Epithelial cell of proximal tubule (primary cell): ENCODE measurements around the gene TUSC2. TPM values are rescaled to one million over a fixed set of nuclear protein-coding genes. Genes with fewer than 3 reads are reported as not detected.

Experiments used
- DNase-seq: peaks from one replicate; pipeline ENCODE4 v3.0.0-alpha.2; 2011; ENCODE audit warnings: low read depth
- H3K4me3 ChIP-seq: 2 replicates; pipeline ENCODE4 v1.5.1; 2011; ENCODE audit warnings: low read depth, mild to moderate bottlenecking, low read length
- total RNA-seq: library from RNA; depleted of rRNA; stranded (reverse); fragments of >200 nt; gene quantifications from 2 replicates; pipeline ENCODE4 v1.2.3, GENCODE V29; 2015
- TF ChIP-seq, protein P1 (sequence below): conservative IDR thresholded peaks from 2 replicates; pipeline ENCODE4 v1.5.1; 2012; ENCODE audit warnings: low read depth, mild to moderate bottlenecking, low read length

TUSC2 gene, protein sequence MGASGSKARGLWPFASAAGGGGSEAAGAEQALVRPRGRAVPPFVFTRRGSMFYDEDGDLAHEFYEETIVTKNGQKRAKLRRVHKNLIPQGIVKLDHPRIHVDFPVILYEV
- total RNA-seq: 39.8 and 46.6 TPM in 2 replicates

DNA sequence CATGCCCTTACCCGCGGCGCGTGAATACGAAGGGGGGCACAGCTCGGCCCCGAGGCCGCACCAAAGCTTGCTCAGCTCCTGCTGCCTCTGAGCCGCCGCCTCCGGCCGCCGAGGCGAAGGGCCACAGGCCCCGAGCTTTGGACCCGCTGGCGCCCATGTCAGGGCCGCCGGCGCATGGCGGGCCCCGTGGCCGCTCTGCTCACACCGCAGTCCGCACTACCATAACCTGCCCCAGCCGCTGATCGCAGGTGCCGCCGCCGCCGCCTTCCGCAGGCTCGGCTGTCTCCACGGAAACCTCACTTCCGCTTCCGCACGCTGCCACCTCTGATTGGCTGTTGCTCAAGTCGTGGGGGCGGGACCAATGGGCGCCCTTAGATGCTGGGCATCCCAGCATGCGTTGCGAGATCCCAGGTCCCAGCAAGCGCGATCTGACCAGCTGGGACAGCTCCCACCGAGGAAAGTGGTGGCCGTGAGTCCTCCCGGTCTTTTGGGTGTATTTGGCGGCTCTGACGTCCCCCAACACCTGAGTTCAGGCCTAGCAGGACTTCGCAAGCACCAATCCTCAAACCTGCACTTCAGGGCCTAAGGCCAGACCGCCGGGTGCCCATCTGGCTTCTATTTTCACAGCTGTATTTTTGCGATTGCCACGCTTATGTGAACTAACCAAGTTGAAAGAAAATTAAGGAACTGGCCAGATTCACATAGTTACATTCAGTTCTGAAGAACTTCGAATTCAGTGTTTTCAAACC lies at the start of gene TUSC2:
Gene TUSC2 (minus strand): TSS at position 281 of the 749 bp plus-strand sequence. CDS start 124 bp downstream, at position 157.
- H3K4me3 ChIP-seq: peak within 1 kb of the TSS; percentile 98
- no peak for DNase-seq
- TF ChIP-seq, protein P1, sequence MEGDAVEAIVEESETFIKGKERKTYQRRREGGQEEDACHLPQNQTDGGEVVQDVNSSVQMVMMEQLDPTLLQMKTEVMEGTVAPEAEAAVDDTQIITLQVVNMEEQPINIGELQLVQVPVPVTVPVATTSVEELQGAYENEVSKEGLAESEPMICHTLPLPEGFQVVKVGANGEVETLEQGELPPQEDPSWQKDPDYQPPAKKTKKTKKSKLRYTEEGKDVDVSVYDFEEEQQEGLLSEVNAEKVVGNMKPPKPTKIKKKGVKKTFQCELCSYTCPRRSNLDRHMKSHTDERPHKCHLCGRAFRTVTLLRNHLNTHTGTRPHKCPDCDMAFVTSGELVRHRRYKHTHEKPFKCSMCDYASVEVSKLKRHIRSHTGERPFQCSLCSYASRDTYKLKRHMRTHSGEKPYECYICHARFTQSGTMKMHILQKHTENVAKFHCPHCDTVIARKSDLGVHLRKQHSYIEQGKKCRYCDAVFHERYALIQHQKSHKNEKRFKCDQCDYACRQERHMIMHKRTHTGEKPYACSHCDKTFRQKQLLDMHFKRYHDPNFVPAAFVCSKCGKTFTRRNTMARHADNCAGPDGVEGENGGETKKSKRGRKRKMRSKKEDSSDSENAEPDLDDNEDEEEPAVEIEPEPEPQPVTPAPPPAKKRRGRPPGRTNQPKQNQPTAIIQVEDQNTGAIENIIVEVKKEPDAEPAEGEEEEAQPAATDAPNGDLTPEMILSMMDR: no peak

DNA sequence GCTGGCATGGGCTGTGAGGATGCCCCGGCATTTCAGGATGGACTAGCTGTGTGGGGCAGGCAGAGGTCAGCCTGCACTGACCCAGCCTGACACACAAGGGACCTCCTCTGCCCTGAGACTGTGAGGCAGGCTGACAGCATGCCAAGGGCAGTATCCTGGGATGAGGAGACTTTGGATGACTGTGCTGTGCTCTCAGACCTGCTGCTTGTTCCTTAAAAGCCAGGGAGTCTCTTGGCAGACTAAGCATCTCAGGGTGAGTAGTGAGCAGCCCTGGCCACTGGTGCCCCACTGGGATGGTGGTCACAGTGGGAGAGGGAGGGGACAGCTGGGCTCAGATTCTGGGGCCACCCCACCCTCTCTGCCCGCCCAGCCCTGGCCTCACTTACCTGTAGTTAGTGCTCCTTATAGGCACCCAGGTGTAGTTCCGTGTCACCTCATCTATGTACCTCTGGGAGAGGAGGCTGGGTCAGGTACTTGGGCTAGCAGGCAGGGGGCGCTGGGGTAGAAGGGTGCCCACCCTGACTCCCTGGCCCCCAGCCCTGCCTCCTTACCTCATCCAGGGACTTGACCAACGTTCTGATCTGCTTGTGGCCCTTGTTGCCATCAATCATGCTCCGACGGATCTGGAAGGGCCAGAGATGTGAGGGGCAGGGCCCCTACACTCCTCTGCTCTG lies 47.4 kb upstream of the TUSC2 start:
- DNase-seq: no peak
- TF ChIP-seq, protein P1: no peak
- H3K4me3 ChIP-seq: no peak overlapping the region

DNA sequence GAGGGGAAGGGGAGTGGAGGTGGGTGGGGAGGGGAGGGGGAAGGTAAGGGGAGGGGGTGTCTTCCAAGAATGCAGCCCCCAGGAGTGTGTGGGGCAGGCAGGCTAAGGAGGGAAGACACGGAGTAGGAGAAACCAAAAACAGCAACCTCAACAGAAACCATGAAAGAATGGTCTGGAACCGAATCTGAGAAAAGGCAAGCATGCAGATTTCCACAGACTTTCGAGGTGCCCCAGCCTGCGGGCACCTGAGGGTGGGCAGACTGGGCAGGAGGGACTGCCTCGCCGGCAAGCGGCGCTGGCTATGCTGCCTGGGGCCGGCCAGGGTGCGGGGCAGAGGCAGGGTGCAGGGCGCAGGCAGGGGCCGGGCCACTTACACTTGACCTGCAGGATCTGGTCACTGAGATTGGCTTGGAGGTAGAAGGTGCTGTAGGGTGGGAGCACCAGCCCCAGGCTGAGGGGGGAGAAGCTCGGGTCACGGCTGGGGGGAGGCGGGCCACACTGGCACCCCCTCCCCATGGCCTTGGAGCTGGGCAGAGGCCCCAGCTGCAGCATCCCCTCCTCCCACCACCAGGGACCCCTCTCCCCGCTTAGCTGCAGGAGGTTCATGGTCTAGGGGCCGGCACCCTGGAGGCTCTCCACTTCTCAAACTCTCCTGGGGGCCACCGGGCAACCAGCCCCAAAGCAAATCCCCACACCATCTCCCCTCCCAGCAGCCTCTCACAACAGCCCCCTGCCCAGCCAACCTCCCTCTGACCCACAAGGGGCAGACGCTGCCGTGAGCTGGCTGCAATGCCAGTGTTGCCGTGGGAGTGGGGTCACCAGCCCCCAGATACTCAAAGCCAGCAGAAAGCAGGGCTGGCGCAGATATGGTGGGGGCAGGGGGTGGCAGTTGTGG lies 46.6 kb upstream of the TUSC2 start:
- DNase-seq: no peak
- H3K4me3 ChIP-seq: no peak overlapping the region
- TF ChIP-seq, protein P1: no peak

DNA sequence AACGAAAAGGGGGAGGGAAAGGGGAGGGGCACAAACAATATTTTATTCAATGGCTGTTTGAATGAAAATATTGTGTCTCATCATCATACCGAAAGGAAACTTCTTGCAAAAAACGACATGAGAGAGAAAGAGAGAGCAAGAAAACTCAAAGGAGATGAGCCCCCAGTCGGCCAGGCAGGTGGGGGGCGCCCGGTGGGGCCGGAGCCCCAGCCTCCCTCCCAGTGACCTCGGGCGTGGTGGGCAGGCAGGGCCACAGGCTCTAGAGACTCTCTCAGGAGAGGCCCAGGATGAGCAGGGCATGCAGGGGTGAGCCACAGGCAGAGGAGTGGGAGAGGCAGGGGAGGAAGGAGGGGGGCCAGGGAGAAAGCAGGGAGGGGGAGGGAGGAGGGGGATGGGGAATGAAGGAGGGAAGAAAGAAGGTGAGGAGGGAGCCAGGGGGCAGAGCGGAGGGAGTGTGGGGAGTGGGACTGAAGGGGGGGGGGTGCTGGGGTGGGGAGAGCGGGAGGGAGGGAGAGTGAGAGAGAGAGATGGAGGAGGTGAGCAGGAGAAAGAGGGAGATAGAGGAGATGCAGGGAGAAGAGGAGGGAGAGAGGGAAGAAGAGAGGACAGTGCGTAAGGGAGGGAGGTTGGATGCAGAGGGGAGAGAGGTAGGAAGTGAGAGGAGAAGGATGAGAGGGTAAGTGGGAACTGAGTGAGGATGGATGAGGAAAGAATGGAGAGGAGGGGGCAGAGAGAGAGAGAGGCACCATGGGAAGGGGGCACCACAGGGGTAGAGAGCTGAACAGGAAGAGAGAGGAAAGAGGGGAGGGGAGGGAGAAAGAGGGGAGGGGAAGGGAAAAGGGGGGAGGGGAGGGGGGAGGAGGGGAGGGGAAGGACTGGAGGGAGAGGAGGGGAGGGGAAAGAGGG lies 45.4 kb upstream of the TUSC2 start:
- no peak overlapping the region for H3K4me3 ChIP-seq
- TF ChIP-seq, protein P1: no peak

DNA sequence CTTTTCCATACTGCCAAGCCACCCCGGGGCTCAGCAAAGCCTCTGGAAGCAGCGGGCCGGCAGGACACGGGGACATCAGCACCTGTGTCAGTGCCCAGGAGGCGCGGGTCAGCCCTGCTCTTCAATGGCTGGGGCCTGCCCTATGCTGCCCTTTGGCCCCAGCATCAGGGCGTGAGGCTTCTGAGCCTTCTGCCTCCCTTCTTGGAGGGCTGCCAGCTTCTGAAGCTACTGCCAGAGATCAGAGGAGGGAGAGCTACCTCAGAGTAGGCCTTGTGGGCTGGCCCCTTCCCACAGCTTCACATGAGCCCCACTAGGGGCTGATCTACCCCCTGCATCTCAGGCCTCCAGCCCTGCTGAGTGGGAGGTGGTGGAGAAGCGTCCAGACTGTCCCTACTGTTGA lies 44.3 kb upstream of the TUSC2 start:
- no peak for DNase-seq

More for the DNA sequence above, 45.4 kb upstream of the TUSC2 start:
- no peak for DNase-seq

More for the DNA sequence above, 44.3 kb upstream of the TUSC2 start:
- TF ChIP-seq, protein P1: no peak
- H3K4me3 ChIP-seq: no peak overlapping the region
